ENCODE results near the gene PTPN11. TPM values are rescaled to one million over a fixed set of nuclear protein-coding genes. Genes with fewer than 3 reads are reported as not detected.

The PTPN11 gene
- polyA plus RNA-seq, 1 of the 3 experiments (the other 2 are of a cell fraction): 48.3 TPM

DNA sequence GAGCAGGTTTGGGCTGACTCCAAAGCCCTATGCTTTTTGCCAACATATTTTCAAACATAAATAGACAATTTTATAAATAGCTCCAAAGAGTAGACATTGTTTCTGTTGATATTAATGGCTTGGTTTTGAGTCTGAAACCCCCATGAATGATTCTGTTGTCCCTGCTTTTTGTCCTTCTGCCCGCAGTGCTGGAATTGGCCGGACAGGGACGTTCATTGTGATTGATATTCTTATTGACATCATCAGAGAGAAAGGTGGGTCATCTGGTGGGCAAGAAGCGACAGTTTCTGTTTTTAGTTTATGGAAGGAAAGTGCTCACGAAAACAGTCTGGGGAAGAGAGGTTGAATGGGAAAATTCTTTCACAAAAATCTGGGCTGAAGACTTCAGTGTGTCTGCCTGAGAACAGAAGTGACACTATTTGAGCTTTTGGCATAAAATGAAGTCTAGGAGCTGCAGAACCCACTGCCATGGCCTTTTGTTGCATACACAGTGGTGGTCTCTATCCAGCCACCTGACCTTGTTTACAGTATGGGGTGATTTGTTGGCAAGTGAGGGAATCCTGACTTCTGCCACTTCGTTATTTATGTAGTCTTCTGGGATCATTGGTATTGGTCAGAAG, 69.6 kb downstream of the PTPN11 start (continued):
- TF ChIP-seq NFIC (IDR thresholded peaks at IDR 0.05; ENCODE audit: borderline replicate concordance): no peak

DNA sequence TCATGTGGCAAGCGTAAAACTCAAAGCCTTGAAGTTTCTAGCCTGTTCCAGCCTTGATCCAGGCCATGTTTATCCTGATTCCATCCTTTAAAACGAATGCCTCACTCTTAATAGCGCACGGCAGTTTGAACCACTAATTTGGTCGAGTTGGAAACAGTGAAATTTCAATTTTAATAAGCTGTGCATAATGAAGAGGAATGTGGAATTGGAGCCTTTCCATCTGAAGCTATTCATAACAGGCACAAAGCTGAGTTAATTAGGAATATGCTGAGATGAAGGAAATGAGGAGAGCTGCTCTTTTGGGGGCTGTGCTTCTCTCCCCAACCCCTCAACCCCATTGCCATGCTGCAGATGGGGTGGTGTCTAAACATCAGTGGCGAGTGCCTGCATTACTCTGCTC, 70.7 kb downstream of the PTPN11 start:
- H3F3A ChIP-seq (replicated peaks; ENCODE audit: insufficient read depth): peaks cover 3% of the 10 kb centered on the region
- H3K9me2 ChIP-seq: no peaks in the 10 kb centered on the region
- H3K27me3 ChIP-seq (ENCODE audit: insufficient read depth): no peaks in the 10 kb centered on the region
- peaks cover 6% of the 10 kb centered on the region; the same call in 1 of the 2 replicates for H3K79me2 ChIP-seq (ENCODE audit: insufficient read depth)
- no peaks in the 10 kb centered on the region for H4K20me1 ChIP-seq (ENCODE audit: insufficient read depth)
- no peak overlapping the region for H3K4me3 ChIP-seq (ENCODE audit: low read depth in 2 of 2, low read length in 1 of 2)
- POLR2A ChIA-PET: no interaction called here
- H3K4me1 ChIP-seq (ENCODE audit: control insufficient read depth in 1 of 2, insufficient read depth in 2 of 2, low read depth in 1 of 2, low read length in 1 of 2): no peaks in the 10 kb centered on the region
- WGBS (ENCODE audit: low lambda C conversion rate): 89% methylated on average over 6 of the region's 6 CpGs
- no peak overlapping the region for H3K4me2 ChIP-seq
- CTCF ChIA-PET: no interaction called here
- TF ChIP-seq, protein P1, sequence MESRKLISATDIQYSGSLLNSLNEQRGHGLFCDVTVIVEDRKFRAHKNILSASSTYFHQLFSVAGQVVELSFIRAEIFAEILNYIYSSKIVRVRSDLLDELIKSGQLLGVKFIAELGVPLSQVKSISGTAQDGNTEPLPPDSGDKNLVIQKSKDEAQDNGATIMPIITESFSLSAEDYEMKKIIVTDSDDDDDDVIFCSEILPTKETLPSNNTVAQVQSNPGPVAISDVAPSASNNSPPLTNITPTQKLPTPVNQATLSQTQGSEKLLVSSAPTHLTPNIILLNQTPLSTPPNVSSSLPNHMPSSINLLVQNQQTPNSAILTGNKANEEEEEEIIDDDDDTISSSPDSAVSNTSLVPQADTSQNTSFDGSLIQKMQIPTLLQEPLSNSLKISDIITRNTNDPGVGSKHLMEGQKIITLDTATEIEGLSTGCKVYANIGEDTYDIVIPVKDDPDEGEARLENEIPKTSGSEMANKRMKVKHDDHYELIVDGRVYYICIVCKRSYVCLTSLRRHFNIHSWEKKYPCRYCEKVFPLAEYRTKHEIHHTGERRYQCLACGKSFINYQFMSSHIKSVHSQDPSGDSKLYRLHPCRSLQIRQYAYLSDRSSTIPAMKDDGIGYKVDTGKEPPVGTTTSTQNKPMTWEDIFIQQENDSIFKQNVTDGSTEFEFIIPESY (IDR thresholded peaks at IDR 0.05; ENCODE audit: borderline replicate concordance, low read depth): no peak
- TF ChIP-seq FOXM1 (IDR thresholded peaks at IDR 0.05; ENCODE audit: low read depth) (no peak), TEAD4 (IDR thresholded peaks at IDR 0.05; ENCODE audit: borderline replicate concordance, insufficient read depth) (no peak), ELF1 (IDR thresholded peaks at IDR 0.05) (no peak), FOSL2 (IDR thresholded peaks at IDR 0.05; ENCODE audit: borderline replicate concordance, low read depth) (no peak), EZH2phosphoT487 (IDR thresholded peaks at IDR 0.05; ENCODE audit: borderline replicate concordance, low read depth) (no peak), RXRA (IDR thresholded peaks at IDR 0.05; ENCODE audit: borderline replicate concordance, low read depth) (no peak), CHD2 (IDR thresholded peaks at IDR 0.05; ENCODE audit: low read length, partially characterized antibody) (no peak), POLR2AphosphoS5 (IDR thresholded peaks at IDR 0.05; ENCODE audit: low read depth, low read length) (no peak), TAF1 (IDR thresholded peaks at IDR 0.05; ENCODE audit: borderline replicate concordance, low read depth, low read length) (no peak), SIN3A (IDR thresholded peaks at IDR 0.05; ENCODE audit: borderline replicate concordance, low read depth, low read length) (no peak), YY1 (IDR thresholded peaks at IDR 0.05; ENCODE audit: low read depth) (no peak), SMC3 (IDR thresholded peaks at IDR 0.05; ENCODE audit: low read depth, low read length) (no peak)
- TF ChIP-seq, protein P2, sequence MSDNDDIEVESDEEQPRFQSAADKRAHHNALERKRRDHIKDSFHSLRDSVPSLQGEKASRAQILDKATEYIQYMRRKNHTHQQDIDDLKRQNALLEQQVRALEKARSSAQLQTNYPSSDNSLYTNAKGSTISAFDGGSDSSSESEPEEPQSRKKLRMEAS (IDR thresholded peaks at IDR 0.05; ENCODE audit: low read depth): no peak
- TF ChIP-seq, protein P3, sequence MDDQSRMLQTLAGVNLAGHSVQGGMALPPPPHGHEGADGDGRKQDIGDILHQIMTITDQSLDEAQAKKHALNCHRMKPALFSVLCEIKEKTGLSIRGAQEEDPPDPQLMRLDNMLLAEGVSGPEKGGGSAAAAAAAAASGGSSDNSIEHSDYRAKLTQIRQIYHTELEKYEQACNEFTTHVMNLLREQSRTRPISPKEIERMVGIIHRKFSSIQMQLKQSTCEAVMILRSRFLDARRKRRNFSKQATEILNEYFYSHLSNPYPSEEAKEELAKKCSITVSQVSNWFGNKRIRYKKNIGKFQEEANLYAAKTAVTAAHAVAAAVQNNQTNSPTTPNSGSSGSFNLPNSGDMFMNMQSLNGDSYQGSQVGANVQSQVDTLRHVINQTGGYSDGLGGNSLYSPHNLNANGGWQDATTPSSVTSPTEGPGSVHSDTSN (IDR thresholded peaks at IDR 0.05): no peak
- TF ChIP-seq, protein P4, sequence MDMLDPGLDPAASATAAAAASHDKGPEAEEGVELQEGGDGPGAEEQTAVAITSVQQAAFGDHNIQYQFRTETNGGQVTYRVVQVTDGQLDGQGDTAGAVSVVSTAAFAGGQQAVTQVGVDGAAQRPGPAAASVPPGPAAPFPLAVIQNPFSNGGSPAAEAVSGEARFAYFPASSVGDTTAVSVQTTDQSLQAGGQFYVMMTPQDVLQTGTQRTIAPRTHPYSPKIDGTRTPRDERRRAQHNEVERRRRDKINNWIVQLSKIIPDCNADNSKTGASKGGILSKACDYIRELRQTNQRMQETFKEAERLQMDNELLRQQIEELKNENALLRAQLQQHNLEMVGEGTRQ (IDR thresholded peaks at IDR 0.05; ENCODE audit: borderline replicate concordance, low read depth, low read length): no peak
- TF ChIP-seq, protein P5, sequence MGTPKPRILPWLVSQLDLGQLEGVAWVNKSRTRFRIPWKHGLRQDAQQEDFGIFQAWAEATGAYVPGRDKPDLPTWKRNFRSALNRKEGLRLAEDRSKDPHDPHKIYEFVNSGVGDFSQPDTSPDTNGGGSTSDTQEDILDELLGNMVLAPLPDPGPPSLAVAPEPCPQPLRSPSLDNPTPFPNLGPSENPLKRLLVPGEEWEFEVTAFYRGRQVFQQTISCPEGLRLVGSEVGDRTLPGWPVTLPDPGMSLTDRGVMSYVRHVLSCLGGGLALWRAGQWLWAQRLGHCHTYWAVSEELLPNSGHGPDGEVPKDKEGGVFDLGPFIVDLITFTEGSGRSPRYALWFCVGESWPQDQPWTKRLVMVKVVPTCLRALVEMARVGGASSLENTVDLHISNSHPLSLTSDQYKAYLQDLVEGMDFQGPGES (IDR thresholded peaks at IDR 0.05; ENCODE audit: low read depth, low read length): no peak
- TF ChIP-seq, protein P6, sequence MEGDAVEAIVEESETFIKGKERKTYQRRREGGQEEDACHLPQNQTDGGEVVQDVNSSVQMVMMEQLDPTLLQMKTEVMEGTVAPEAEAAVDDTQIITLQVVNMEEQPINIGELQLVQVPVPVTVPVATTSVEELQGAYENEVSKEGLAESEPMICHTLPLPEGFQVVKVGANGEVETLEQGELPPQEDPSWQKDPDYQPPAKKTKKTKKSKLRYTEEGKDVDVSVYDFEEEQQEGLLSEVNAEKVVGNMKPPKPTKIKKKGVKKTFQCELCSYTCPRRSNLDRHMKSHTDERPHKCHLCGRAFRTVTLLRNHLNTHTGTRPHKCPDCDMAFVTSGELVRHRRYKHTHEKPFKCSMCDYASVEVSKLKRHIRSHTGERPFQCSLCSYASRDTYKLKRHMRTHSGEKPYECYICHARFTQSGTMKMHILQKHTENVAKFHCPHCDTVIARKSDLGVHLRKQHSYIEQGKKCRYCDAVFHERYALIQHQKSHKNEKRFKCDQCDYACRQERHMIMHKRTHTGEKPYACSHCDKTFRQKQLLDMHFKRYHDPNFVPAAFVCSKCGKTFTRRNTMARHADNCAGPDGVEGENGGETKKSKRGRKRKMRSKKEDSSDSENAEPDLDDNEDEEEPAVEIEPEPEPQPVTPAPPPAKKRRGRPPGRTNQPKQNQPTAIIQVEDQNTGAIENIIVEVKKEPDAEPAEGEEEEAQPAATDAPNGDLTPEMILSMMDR (IDR thresholded peaks at IDR 0.05): no peak
- TF ChIP-seq, protein P7, sequence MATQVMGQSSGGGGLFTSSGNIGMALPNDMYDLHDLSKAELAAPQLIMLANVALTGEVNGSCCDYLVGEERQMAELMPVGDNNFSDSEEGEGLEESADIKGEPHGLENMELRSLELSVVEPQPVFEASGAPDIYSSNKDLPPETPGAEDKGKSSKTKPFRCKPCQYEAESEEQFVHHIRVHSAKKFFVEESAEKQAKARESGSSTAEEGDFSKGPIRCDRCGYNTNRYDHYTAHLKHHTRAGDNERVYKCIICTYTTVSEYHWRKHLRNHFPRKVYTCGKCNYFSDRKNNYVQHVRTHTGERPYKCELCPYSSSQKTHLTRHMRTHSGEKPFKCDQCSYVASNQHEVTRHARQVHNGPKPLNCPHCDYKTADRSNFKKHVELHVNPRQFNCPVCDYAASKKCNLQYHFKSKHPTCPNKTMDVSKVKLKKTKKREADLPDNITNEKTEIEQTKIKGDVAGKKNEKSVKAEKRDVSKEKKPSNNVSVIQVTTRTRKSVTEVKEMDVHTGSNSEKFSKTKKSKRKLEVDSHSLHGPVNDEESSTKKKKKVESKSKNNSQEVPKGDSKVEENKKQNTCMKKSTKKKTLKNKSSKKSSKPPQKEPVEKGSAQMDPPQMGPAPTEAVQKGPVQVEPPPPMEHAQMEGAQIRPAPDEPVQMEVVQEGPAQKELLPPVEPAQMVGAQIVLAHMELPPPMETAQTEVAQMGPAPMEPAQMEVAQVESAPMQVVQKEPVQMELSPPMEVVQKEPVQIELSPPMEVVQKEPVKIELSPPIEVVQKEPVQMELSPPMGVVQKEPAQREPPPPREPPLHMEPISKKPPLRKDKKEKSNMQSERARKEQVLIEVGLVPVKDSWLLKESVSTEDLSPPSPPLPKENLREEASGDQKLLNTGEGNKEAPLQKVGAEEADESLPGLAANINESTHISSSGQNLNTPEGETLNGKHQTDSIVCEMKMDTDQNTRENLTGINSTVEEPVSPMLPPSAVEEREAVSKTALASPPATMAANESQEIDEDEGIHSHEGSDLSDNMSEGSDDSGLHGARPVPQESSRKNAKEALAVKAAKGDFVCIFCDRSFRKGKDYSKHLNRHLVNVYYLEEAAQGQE (IDR thresholded peaks at IDR 0.05; ENCODE audit: low read depth, low read length): no peak
- no peak for DNase-seq
- peaks cover 39 to 63% of the 10 kb centered on the region in 2 experiments for H3K36me3 ChIP-seq (replicated peaks in 1 of 2; ENCODE audit: control insufficient read depth in 1 of 2, insufficient read depth in 2 of 2, low read length in 1 of 2)
- H3K9ac ChIP-seq: no peak overlapping the region
- no peak overlapping the region for H3K27ac ChIP-seq (ENCODE audit: low read depth in 2 of 2, low read length in 1 of 2)
- H2AFZ ChIP-seq (ENCODE audit: low read depth): no peak overlapping the region
- H3K9me3 ChIP-seq: no peaks in the 10 kb centered on the region

Measured in SK-N-SH (cell line).